ENCODE data around the gene SRCAP.

The SRCAP gene

GRCh38 chr16:30737794-30738648 is 39.0 kb downstream of the SRCAP start:
- DNase-seq = no peak

- DNase-seq = no peak
Observed at GRCh38 chr16:30738984-30739951, 40.3 kb downstream of the SRCAP start.

- DNase-seq = no peak
Observed at GRCh38 chr16:30740364-30741251, 41.6 kb downstream of the SRCAP start.

- DNase-seq = no peak
Observed at GRCh38 chr16:30741461-30741914, 42.5 kb downstream of the SRCAP start.

GRCh38 chr16:30743716-30744115 is 44.7 kb downstream of the SRCAP start:
- no peak for DNase-seq

- no peak for DNase-seq
Observed at GRCh38 chr16:30744183-30744582, 45.2 kb downstream of the SRCAP start.

- no peak for DNase-seq
Observed at GRCh38 chr16:30745082-30745481, 46.1 kb downstream of the SRCAP start.

GRCh38 chr16:30746638-30747175 is 47.7 kb downstream of the SRCAP start:
- DNase-seq = no peak

GRCh38 chr16:30747331-30747730 is 48.4 kb downstream of the SRCAP start:
- DNase-seq = no peak

GRCh38 chr16:30747799-30748633 is 49.0 kb downstream of the SRCAP start, which contains the start of gene PHKG2:
Gene PHKG2 (plus strand): TSS chr16:30748425. CDS start chr16:30748821, 396 bp downstream.
- peak; percentile 97 to 98 for DNase-seq

GRCh38 chr16:30748634-30749445 is 49.9 kb downstream of the SRCAP start:
- DNase-seq = peak; percentile 31 to 41

GRCh38 chr16:30750201-30750600 is 51.2 kb downstream of the SRCAP start:
- DNase-seq = no peak

- no peak for DNase-seq
Observed at GRCh38 chr16:30750876-30751465, 52.0 kb downstream of the SRCAP start.

- no peak for DNase-seq
Observed at GRCh38 chr16:30753596-30753995, 54.6 kb downstream of the SRCAP start.

GRCh38 chr16:30755955-30756780 is 57.2 kb downstream of the SRCAP start:
- DNase-seq = no peak

GRCh38 chr16:30756781-30757100 is 57.8 kb downstream of the SRCAP start:
- no peak for DNase-seq

GRCh38 chr16:30757316-30757715 is 58.3 kb downstream of the SRCAP start:
- DNase-seq = no peak

- no peak for DNase-seq
Observed at GRCh38 chr16:30758988-30759491, 60.1 kb downstream of the SRCAP start.

Data from stimulated activated CD4-positive, alpha-beta T cell treated with anti-CD3 and anti-CD28 coated beads, Interleukin-2, amount 100 ng/mL, for 24 hours (primary cell).